Ishikawa (cell line): ENCODE measurements around the gene ZMIZ1.

ENCODE experiments used
- CEBPB ChIP-seq: IDR thresholded peaks from 2 replicates; pipeline ENCODE4 v1.6.1; 2012
- CREB1 ChIP-seq: IDR thresholded peaks from 2 replicates; pipeline ENCODE4 v1.6.1; 2012; ENCODE audit warnings: low read depth
- EGR1 ChIP-seq: IDR thresholded peaks from 2 replicates; pipeline ENCODE4 v1.6.1; 2012
- EP300 ChIP-seq: IDR thresholded peaks from 2 replicates; pipeline ENCODE4 v1.6.1; 2012; ENCODE audit warnings: borderline replicate concordance
- FOXM1 ChIP-seq: IDR thresholded peaks from 2 replicates; pipeline ENCODE4 v1.6.1; 2012; ENCODE audit warnings: low read depth, borderline replicate concordance
- MAX ChIP-seq: IDR thresholded peaks from 2 replicates; pipeline ENCODE4 v1.6.1; 2012
- REST ChIP-seq: IDR thresholded peaks from 2 replicates; pipeline ENCODE4 v1.6.1; 2012; ENCODE audit warnings: low read depth, mild to moderate bottlenecking
- TAF1 ChIP-seq: IDR thresholded peaks from 2 replicates; pipeline ENCODE4 v1.6.1; 2012; ENCODE audit warnings: low read depth, mild to moderate bottlenecking
- TCF12 ChIP-seq: IDR thresholded peaks from 2 replicates; pipeline ENCODE4 v1.6.1; 2012; ENCODE audit warnings: low read depth
- USF1 ChIP-seq: IDR thresholded peaks from 2 replicates; pipeline ENCODE4 v1.6.1; 2012
- YY1 ChIP-seq: IDR thresholded peaks from 2 replicates; pipeline ENCODE4 v1.6.1; 2012; ENCODE audit warnings: low read depth

- no peak for TF ChIP-seq USF1
- TF ChIP-seq CREB1 = no peak
- no peak for TF ChIP-seq CEBPB
- no peak for TF ChIP-seq MAX
- TF ChIP-seq EP300 = no peak
- no peak for TF ChIP-seq TAF1
- no peak for TF ChIP-seq FOXM1
- no peak for TF ChIP-seq REST
- TF ChIP-seq TCF12 = no peak
- TF ChIP-seq EGR1 = no peak
- TF ChIP-seq YY1 = no peak
Measured at GRCh38 chr10:79124066-79124465, 55.3 kb downstream of the ZMIZ1 start.
